SU-DHL-6 (cell line): ENCODE measurements around the gene DSG4.

ENCODE experiments used
- H2AFZ ChIP-seq: fragments of 200-600 bp; sonication (generic); 2 replicates; pipeline ENCODE4 v1.6.1; 2014; ENCODE audit warnings: low read depth, mild to moderate bottlenecking, moderate library complexity, mixed read lengths, antibody characterized with exemption, low read length; ENCODE audit not compliant: severe bottlenecking
- H3F3A ChIP-seq: fragments of 200-600 bp; shearing (Covaris generic); 2 replicates; pipeline ENCODE4 v1.6.0; 2016; ENCODE audit warnings: antibody characterized with exemption, mild to moderate bottlenecking; ENCODE audit not compliant: insufficient read depth
- H3K27ac ChIP-seq: fragments of 200-600 bp; sonication (generic); 2 replicates; pipeline ENCODE4 v1.5.1; 2016; ENCODE audit warnings: low read depth, mild to moderate bottlenecking, low read length, moderate library complexity, mixed read lengths
- H3K27me3 ChIP-seq: fragments of 200-600 bp; sonication (generic), shearing (Covaris generic); 2 replicates; pipeline ENCODE4 v1.6.0; 2014; ENCODE audit warnings: mild to moderate bottlenecking, low read length
- H3K36me3 ChIP-seq: fragments of 200-600 bp; sonication (generic); 2 replicates; pipeline ENCODE4 v1.6.1; 2014; ENCODE audit warnings: mild to moderate bottlenecking, low read length, mixed read lengths
- H3K4me2 ChIP-seq: fragments of 300-600, 200-600 bp; shearing (Covaris generic), sonication (generic); 2 replicates; pipeline ENCODE4 v1.6.0; 2014; ENCODE audit warnings: low read length, low read depth, mild to moderate bottlenecking; ENCODE audit not compliant: poor library complexity, severe bottlenecking
- H3K4me3 ChIP-seq: fragments of 200-600 bp; sonication (generic); 2 replicates; pipeline ENCODE4 v1.5.1; 2014; ENCODE audit warnings: antibody characterized with exemption, low read length, mild to moderate bottlenecking, mixed read lengths; ENCODE audit not compliant: insufficient read depth, poor library complexity, severe bottlenecking
- H3K79me2 ChIP-seq: fragments of 200-600 bp; sonication (generic); 2 replicates; pipeline ENCODE4 v1.6.1; 2014; ENCODE audit warnings: mild to moderate bottlenecking, low read length, moderate library complexity; ENCODE audit not compliant: insufficient read depth
- H3K9ac ChIP-seq: fragments of 200-600 bp; sonication (generic); 2 replicates; pipeline ENCODE4 v1.7.0; 2014; ENCODE audit warnings: mild to moderate bottlenecking, low read length
- H3K9me2 ChIP-seq: fragments of 200-600 bp; sonication (generic); replicated peaks from 2 replicates; pipeline ENCODE4 v1.6.1; 2014; ENCODE audit warnings: low read length; ENCODE audit not compliant: insufficient read depth
- H3K9me3 ChIP-seq: fragments of 200-600 bp; sonication (generic); 2 replicates; pipeline ENCODE4 v1.6.1; 2014; ENCODE audit warnings: low read length, mixed read lengths; ENCODE audit not compliant: insufficient read depth
- H4K20me1 ChIP-seq: fragments of 200-600 bp; sonication (generic); 2 replicates; pipeline ENCODE4 v1.6.1; 2014; ENCODE audit warnings: low read depth, mild to moderate bottlenecking, antibody characterized with exemption, low read length, moderate library complexity, mixed read lengths
- EZH2phosphoT487 ChIP-seq: fragments of 200-600 bp; sonication (generic), shearing (Covaris generic); conservative IDR thresholded peaks from 2 replicates; pipeline ENCODE4 v1.6.1; 2018; ENCODE audit warnings: mild to moderate bottlenecking, antibody characterized with exemption, low read length, moderate library complexity, mixed read lengths
- TF ChIP-seq, protein P1 (sequence below): fragments of 200-600 bp; sonication (generic); IDR thresholded peaks from one replicate; pipeline ENCODE4 v1.5.1; 2017; ENCODE audit warnings: antibody characterized with exemption, mild to moderate bottlenecking, low read length, moderate library complexity; ENCODE audit not compliant: insufficient read depth, poor library complexity, severe bottlenecking

The DSG4 gene

DNA sequence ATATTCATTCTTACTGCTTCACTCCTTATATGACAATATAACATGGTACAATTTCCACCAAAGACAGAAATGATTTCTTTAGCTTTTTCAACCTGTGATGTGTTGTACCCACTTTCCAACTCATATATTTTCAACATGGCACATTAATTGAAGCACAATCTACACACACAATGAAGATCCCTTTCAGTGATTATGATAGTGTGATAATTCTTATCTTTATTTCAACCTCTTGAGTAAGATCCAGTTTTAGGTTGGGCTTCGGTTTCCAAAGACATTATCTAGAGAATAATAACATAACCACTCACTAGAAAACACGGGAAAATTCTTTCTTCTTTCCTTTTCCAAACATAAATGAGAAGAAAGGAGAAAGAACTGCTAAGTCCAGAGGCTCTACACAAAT lies 67.6 kb downstream of the DSG4 start:
- Histone ChIP-seq H3K9me2 (0 out of 2 replicates have a peak, but pooled peaks cover 4% of the 10 kb centered on the region), H3K4me3 (no peak overlapping the region), H3K27me3 (no peaks in the 10 kb centered on the region), H3K4me2 (no peak overlapping the region), H4K20me1 (no peaks in the 10 kb centered on the region), H2AFZ (no peak overlapping the region), H3F3A (no peaks in the 10 kb centered on the region), H3K27ac (no peak overlapping the region), H3K9ac (no peak overlapping the region), H3K9me3 (no peaks in the 10 kb centered on the region), H3K79me2 (no peaks in the 10 kb centered on the region), H3K36me3 (no peaks in the 10 kb centered on the region)
- TF ChIP-seq EZH2phosphoT487, result no peak
- TF ChIP-seq, protein P1, sequence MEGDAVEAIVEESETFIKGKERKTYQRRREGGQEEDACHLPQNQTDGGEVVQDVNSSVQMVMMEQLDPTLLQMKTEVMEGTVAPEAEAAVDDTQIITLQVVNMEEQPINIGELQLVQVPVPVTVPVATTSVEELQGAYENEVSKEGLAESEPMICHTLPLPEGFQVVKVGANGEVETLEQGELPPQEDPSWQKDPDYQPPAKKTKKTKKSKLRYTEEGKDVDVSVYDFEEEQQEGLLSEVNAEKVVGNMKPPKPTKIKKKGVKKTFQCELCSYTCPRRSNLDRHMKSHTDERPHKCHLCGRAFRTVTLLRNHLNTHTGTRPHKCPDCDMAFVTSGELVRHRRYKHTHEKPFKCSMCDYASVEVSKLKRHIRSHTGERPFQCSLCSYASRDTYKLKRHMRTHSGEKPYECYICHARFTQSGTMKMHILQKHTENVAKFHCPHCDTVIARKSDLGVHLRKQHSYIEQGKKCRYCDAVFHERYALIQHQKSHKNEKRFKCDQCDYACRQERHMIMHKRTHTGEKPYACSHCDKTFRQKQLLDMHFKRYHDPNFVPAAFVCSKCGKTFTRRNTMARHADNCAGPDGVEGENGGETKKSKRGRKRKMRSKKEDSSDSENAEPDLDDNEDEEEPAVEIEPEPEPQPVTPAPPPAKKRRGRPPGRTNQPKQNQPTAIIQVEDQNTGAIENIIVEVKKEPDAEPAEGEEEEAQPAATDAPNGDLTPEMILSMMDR, result no peak

DNA sequence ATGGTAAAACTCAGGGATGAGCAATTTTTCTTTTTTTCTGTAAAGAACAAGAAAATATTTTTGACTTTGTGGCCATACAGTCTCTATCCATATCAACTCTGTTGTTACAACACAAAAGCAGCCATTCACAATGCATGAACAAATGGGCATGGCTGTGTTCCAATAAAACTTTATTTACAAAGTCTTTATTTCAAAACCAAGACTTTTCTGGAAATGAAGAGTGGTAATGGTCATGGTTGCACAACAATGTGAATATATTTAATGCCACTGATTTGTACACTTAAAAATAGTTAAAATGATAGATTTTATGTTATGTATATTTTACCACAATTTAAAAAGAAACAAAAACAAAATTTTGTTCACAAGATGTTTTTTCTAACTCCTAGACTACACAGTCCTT lies 69.3 kb downstream of the DSG4 start:
- Histone ChIP-seq H3K36me3 (no peaks in the 10 kb centered on the region), H3K9me2 (0 out of 2 replicates have a peak, but pooled peaks cover 4% of the 10 kb centered on the region), H3K4me2 (no peak overlapping the region), H3K4me3 (no peak overlapping the region), H3K27me3 (no peaks in the 10 kb centered on the region), H3K9ac (no peak overlapping the region), H3K79me2 (no peaks in the 10 kb centered on the region), H3K27ac (no peak overlapping the region), H3K9me3 (no peaks in the 10 kb centered on the region), H4K20me1 (no peaks in the 10 kb centered on the region), H2AFZ (no peak overlapping the region), H3F3A (no peaks in the 10 kb centered on the region)
- TF ChIP-seq, protein P1, result no peak
- no peak for TF ChIP-seq EZH2phosphoT487

DNA sequence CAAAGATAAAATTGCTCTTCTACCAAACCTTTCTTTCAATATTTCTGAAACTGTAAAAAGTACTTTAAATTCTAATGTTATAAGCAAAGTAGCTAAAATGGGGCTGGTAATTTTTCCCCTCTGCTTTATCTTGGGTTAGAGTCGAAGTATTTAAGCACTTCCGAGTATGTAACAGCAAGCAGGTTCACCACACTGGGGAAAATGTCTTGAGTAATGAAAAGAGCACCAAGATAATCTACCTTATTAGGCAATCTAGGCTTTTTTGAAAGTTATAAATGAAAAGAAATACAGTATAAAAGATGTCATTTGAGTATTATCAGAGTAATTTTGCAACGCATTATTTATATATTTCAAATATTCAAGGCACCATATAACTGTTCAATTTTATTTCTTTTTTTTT lies 70.3 kb downstream of the DSG4 start:
- H2AFZ ChIP-seq, result no peak overlapping the region

More for the DNA sequence above, 70.3 kb downstream of the DSG4 start:
- Histone ChIP-seq H3K9me3 (no peaks in the 10 kb centered on the region), H3K27me3 (no peaks in the 10 kb centered on the region), H3K4me2 (no peak overlapping the region), H3F3A (no peaks in the 10 kb centered on the region), H3K36me3 (no peaks in the 10 kb centered on the region), H4K20me1 (no peaks in the 10 kb centered on the region), H3K9ac (no peak overlapping the region), H3K79me2 (no peaks in the 10 kb centered on the region), H3K4me3 (no peak overlapping the region), H3K9me2 (0 out of 2 replicates have a peak, but pooled peaks cover 4% of the 10 kb centered on the region), H3K27ac (no peak overlapping the region)
- no peak for TF ChIP-seq EZH2phosphoT487
- TF ChIP-seq, protein P1, result no peak
